ENCODE results near the gene MARVELD3.
"Not testable (repeated sequence)": the region's sequence is repeated elsewhere in the genome, so short reads cannot be mapped to it uniquely, and the experiment has no call there.

Gene MARVELD3

GRCh38 chr16:71671165-71671564 lies 45.2 kb downstream of the MARVELD3 start:
- DNase-seq (ENCODE audit: low read depth in 3 of 3): no peak

- DNase-seq (ENCODE audit: low read depth in 3 of 3): no peak
Measured at GRCh38 chr16:71672125-71672524, 46.1 kb downstream of the MARVELD3 start.

- DNase-seq (ENCODE audit: low read depth in 3 of 3): no peak
Measured at GRCh38 chr16:71672803-71673581, 47.0 kb downstream of the MARVELD3 start.

GRCh38 chr16:71673582-71673973 lies 47.6 kb downstream of the MARVELD3 start:
- no peak for DNase-seq (ENCODE audit: low read depth in 3 of 3)

- no peak for DNase-seq (ENCODE audit: low read depth in 3 of 3)
Measured at GRCh38 chr16:71674229-71674628, 48.2 kb downstream of the MARVELD3 start.

- no peak for DNase-seq (ENCODE audit: low read depth in 3 of 3)
Measured at GRCh38 chr16:71675380-71675779, 49.4 kb downstream of the MARVELD3 start.

GRCh38 chr16:71676236-71676635 lies 50.3 kb downstream of the MARVELD3 start:
- no peak for DNase-seq (ENCODE audit: low read depth in 3 of 3)

GRCh38 chr16:71681360-71681759 lies 55.4 kb downstream of the MARVELD3 start:
- no peak for DNase-seq (ENCODE audit: low read depth in 3 of 3)

GRCh38 chr16:71684280-71684679 lies 58.3 kb downstream of the MARVELD3 start:
- not testable (repeated sequence) for DNase-seq (ENCODE audit: low read depth in 3 of 3)
